Neuron (in vitro differentiated cells): ENCODE data around the gene TDRD12.
A peak's percentile ranks its signal among the peaks of the same experiment; 100 is the strongest.
"Not testable (repeated sequence)": the region's sequence is repeated elsewhere in the genome, so short reads cannot be mapped to it uniquely, and the experiment has no call there.

Experiments used
- H2AFZ ChIP-seq: one replicate; pipeline ENCODE4 v1.6.1; 2013; ENCODE audit warnings: low read depth, mild to moderate bottlenecking, inconsistent platforms, low read length, moderate library complexity
- H3K27me3 ChIP-seq: one replicate; pipeline ENCODE4 v1.6.1; 2013; ENCODE audit warnings: low read length; ENCODE audit not compliant: insufficient read depth
- H3K36me3 ChIP-seq: one replicate; pipeline ENCODE4 v1.6.1; 2013; ENCODE audit warnings: low read length; ENCODE audit not compliant: insufficient read depth
- H3K4me1 ChIP-seq: one replicate; pipeline ENCODE4 v1.6.1; 2013; ENCODE audit warnings: low read length; ENCODE audit not compliant: insufficient read depth
- H3K4me3 ChIP-seq: 2 replicates; pipeline ENCODE4 v1.5.1; 2013; ENCODE audit warnings: mild to moderate bottlenecking, low read length, moderate library complexity
- H3K9me3 ChIP-seq: one replicate; pipeline ENCODE4 v1.6.1; 2013; ENCODE audit warnings: low read length

Gene TDRD12

GRCh38 chr19:32745594-32746251, 26.2 kb downstream of the TDRD12 start:
- peaks cover 34% of the 10 kb centered on the region for H3K4me1 ChIP-seq
- not testable (repeated sequence) for H3K9me3 ChIP-seq, H3K4me3 ChIP-seq, H3K27me3 ChIP-seq, H3K36me3 ChIP-seq
- H2AFZ ChIP-seq: peak overlapping the region; percentile 10

- not testable (repeated sequence) for H3K27me3 ChIP-seq, H2AFZ ChIP-seq, H3K9me3 ChIP-seq, H3K4me3 ChIP-seq, H3K36me3 ChIP-seq
- peaks cover 34% of the 10 kb centered on the region for H3K4me1 ChIP-seq
These were observed 27.1 kb downstream of the TDRD12 start for GRCh38 chr19:32746631-32747196.

- Histone ChIP-seq H3K9me3 (no peaks in the 10 kb centered on the region), H3K27me3 (no peaks in the 10 kb centered on the region), H3K4me1 (peaks cover 34% of the 10 kb centered on the region), H3K36me3 (no peaks in the 10 kb centered on the region), H3K4me3 (no peak overlapping the region), H2AFZ (no peak overlapping the region)
These were observed 28.9 kb downstream of the TDRD12 start for GRCh38 chr19:32748497-32748896.

- no peak overlapping the region for H3K4me3 ChIP-seq
- no peaks in the 10 kb centered on the region for H3K27me3 ChIP-seq
- no peaks in the 10 kb centered on the region for H3K9me3 ChIP-seq
- no peaks in the 10 kb centered on the region for H3K36me3 ChIP-seq
- H3K4me1 ChIP-seq: peaks cover 34% of the 10 kb centered on the region
- H2AFZ ChIP-seq: no peak overlapping the region
These were observed 29.4 kb downstream of the TDRD12 start for GRCh38 chr19:32748948-32749347.

- H3K4me3 ChIP-seq: no peak overlapping the region
- no peaks in the 10 kb centered on the region for H3K27me3 ChIP-seq
- H2AFZ ChIP-seq: no peak overlapping the region
- no peaks in the 10 kb centered on the region for H3K36me3 ChIP-seq
- H3K9me3 ChIP-seq: no peaks in the 10 kb centered on the region
- H3K4me1 ChIP-seq: peaks cover 34% of the 10 kb centered on the region
These were observed 29.8 kb downstream of the TDRD12 start for GRCh38 chr19:32749361-32749760.

GRCh38 chr19:32750441-32751055, 31.0 kb downstream of the TDRD12 start:
- Histone ChIP-seq H3K27me3 (no peaks in the 10 kb centered on the region), H3K36me3 (no peaks in the 10 kb centered on the region), H3K9me3 (no peaks in the 10 kb centered on the region), H3K4me3 (no peak overlapping the region), H2AFZ (no peak overlapping the region), H3K4me1 (peaks cover 25% of the 10 kb centered on the region)

GRCh38 chr19:32751066-32751465, 31.5 kb downstream of the TDRD12 start:
- Histone ChIP-seq H3K9me3 (no peaks in the 10 kb centered on the region), H3K27me3 (no peaks in the 10 kb centered on the region), H2AFZ (no peak overlapping the region), H3K4me3 (no peak overlapping the region), H3K36me3 (no peaks in the 10 kb centered on the region), H3K4me1 (peaks cover 21% of the 10 kb centered on the region)

GRCh38 chr19:32757189-32757588, 37.6 kb downstream of the TDRD12 start:
- Histone ChIP-seq H3K4me3 (no peak overlapping the region), H3K36me3 (no peaks in the 10 kb centered on the region), H3K9me3 (peaks cover 4% of the 10 kb centered on the region), H2AFZ (no peak overlapping the region), H3K27me3 (no peaks in the 10 kb centered on the region), H3K4me1 (no peaks in the 10 kb centered on the region)

GRCh38 chr19:32765365-32765764, 45.8 kb downstream of the TDRD12 start:
- H3K4me1 ChIP-seq, H3K9me3 ChIP-seq, H2AFZ ChIP-seq, H3K27me3 ChIP-seq, H3K4me3 ChIP-seq, H3K36me3 ChIP-seq: not testable (repeated sequence)

GRCh38 chr19:32767951-32768679, 48.5 kb downstream of the TDRD12 start:
- no peaks in the 10 kb centered on the region for H3K27me3 ChIP-seq
- no peak overlapping the region for H2AFZ ChIP-seq
- H3K9me3 ChIP-seq: no peaks in the 10 kb centered on the region
- no peaks in the 10 kb centered on the region for H3K4me1 ChIP-seq
- no peaks in the 10 kb centered on the region for H3K36me3 ChIP-seq
- no peak overlapping the region for H3K4me3 ChIP-seq

GRCh38 chr19:32771596-32771995, 52.0 kb downstream of the TDRD12 start:
- Histone ChIP-seq H3K9me3 (no peaks in the 10 kb centered on the region), H3K27me3 (no peaks in the 10 kb centered on the region), H3K36me3 (no peaks in the 10 kb centered on the region), H3K4me3 (no peak overlapping the region), H3K4me1 (no peaks in the 10 kb centered on the region), H2AFZ (no peak overlapping the region)

GRCh38 chr19:32773126-32773525, 53.6 kb downstream of the TDRD12 start:
- H3K4me3 ChIP-seq: no peak overlapping the region
- H3K36me3 ChIP-seq: no peaks in the 10 kb centered on the region
- no peak overlapping the region for H2AFZ ChIP-seq
- H3K4me1 ChIP-seq: no peaks in the 10 kb centered on the region
- no peaks in the 10 kb centered on the region for H3K9me3 ChIP-seq
- H3K27me3 ChIP-seq: no peaks in the 10 kb centered on the region

GRCh38 chr19:32779082-32779481, 59.5 kb downstream of the TDRD12 start:
- Histone ChIP-seq H3K4me3 (no peak overlapping the region), H2AFZ (no peak overlapping the region), H3K27me3 (no peaks in the 10 kb centered on the region), H3K9me3 (no peaks in the 10 kb centered on the region), H3K4me1 (no peaks in the 10 kb centered on the region), H3K36me3 (no peaks in the 10 kb centered on the region)
